Nephron progenitor cell (in vitro differentiated cells): Measurements from ENCODE around the gene ACP6.

Experiments
- DNase-seq: peaks from one replicate; pipeline ENCODE4 v3.0.0; 2021
- H3K27ac Mint-ChIP-seq: 2 replicates; pipeline ENCODE4 v1.8.0; 2021; ENCODE audit warnings: mild to moderate bottlenecking, moderate library complexity, mixed read lengths
- H3K27me3 Mint-ChIP-seq: 2 replicates; pipeline ENCODE4 v1.8.0; 2021; ENCODE audit warnings: mild to moderate bottlenecking, low read depth, mixed read lengths; ENCODE audit not compliant: poor library complexity
- H3K36me3 Mint-ChIP-seq: 2 replicates; pipeline ENCODE4 v1.8.0; 2021; ENCODE audit warnings: low read depth, mixed read lengths
- H3K4me1 Mint-ChIP-seq: 2 replicates; pipeline ENCODE4 v1.8.0; 2021; ENCODE audit warnings: mixed read lengths
- H3K4me3 Mint-ChIP-seq: 2 replicates; pipeline ENCODE4 v1.8.0; 2021; ENCODE audit warnings: mild to moderate bottlenecking, moderate library complexity, mixed read lengths
- H3K9me3 Mint-ChIP-seq: 2 replicates; pipeline ENCODE4 v1.8.0; 2021; ENCODE audit warnings: mild to moderate bottlenecking, moderate library complexity, mixed read lengths
- TF ChIP-seq, protein P1 (sequence below): fragments of 200-600 bp; sonication (generic); IDR thresholded peaks from 2 replicates; pipeline ENCODE4 v1.5.0; 2021; ENCODE audit warnings: antibody characterized with exemption

ACP6 gene

GRCh38 chr1:147628441-147628840, 41.9 kb downstream of the ACP6 start:
- Mint-ChIP-seq H3K36me3 (peaks cover 52% of the 10 kb centered on the region), H3K4me1 (peaks cover 50% of the 10 kb centered on the region), H3K4me3 (no peak overlapping the region), H3K27ac (peak overlapping the region; percentile 47), H3K9me3 (no peaks in the 10 kb centered on the region), H3K27me3 (no peaks in the 10 kb centered on the region)
- no peak for DNase-seq
- TF ChIP-seq, protein P1, sequence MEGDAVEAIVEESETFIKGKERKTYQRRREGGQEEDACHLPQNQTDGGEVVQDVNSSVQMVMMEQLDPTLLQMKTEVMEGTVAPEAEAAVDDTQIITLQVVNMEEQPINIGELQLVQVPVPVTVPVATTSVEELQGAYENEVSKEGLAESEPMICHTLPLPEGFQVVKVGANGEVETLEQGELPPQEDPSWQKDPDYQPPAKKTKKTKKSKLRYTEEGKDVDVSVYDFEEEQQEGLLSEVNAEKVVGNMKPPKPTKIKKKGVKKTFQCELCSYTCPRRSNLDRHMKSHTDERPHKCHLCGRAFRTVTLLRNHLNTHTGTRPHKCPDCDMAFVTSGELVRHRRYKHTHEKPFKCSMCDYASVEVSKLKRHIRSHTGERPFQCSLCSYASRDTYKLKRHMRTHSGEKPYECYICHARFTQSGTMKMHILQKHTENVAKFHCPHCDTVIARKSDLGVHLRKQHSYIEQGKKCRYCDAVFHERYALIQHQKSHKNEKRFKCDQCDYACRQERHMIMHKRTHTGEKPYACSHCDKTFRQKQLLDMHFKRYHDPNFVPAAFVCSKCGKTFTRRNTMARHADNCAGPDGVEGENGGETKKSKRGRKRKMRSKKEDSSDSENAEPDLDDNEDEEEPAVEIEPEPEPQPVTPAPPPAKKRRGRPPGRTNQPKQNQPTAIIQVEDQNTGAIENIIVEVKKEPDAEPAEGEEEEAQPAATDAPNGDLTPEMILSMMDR: no peak

DNA sequence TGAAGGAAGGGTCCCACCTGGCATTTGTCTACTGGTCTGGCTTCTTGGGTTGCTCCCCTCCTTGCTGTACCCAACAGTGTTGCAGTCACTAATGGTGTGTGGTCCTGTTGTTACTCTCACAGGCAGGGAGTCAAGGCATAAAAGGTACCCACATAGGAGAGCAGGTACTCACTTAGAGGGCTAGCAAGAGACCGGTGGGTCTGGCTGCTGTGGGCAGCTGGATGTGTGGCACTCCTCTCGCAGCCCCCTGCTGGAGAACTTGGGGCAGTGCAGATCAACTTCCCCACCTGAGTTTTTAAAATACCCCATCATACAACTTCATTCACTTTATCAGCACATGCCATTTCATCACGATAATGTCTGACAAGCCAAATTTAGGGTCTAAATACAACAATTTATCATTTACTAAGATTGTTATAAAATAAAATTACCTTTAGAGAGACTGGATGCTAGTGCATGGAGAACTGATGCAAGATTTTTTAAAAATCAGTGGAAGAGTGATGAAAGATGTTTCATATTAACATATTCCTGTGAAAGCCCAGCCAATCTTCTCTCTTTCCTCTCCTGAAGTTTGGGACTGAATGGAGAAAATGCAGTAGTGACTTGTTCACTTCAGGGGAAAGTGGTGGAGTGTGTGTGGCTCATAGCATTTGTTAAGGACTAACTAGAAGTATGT, 42.8 kb downstream of the ACP6 start:
- Mint-ChIP-seq H3K27ac (no peak overlapping the region), H3K9me3 (no peaks in the 10 kb centered on the region)
- peak; percentile 51 for DNase-seq

GRCh38 chr1:147626739-147627138, 43.6 kb downstream of the ACP6 start:
- Mint-ChIP-seq H3K9me3 (no peaks in the 10 kb centered on the region), H3K27me3 (no peaks in the 10 kb centered on the region), H3K27ac (no peak overlapping the region), H3K4me1 (peaks cover 46% of the 10 kb centered on the region), H3K4me3 (no peak overlapping the region), H3K36me3 (peaks cover 59% of the 10 kb centered on the region)
- no peak for DNase-seq
- TF ChIP-seq, protein P1: no peak

More for the DNA sequence above, 42.8 kb downstream of the ACP6 start:
- Mint-ChIP-seq H3K36me3 (peaks cover 59% of the 10 kb centered on the region), H3K4me1 (peaks cover 50% of the 10 kb centered on the region), H3K27me3 (no peaks in the 10 kb centered on the region), H3K4me3 (no peak overlapping the region)
- TF ChIP-seq, protein P1: peak; percentile 81

- no peak overlapping the region for H3K27ac Mint-ChIP-seq
- no peak overlapping the region for H3K4me3 Mint-ChIP-seq
- no peaks in the 10 kb centered on the region for H3K9me3 Mint-ChIP-seq
- no peak for DNase-seq
- TF ChIP-seq, protein P1: no peak
- H3K36me3 Mint-ChIP-seq: peaks cover 64% of the 10 kb centered on the region
- peaks cover 42% of the 10 kb centered on the region for H3K4me1 Mint-ChIP-seq
- no peaks in the 10 kb centered on the region for H3K27me3 Mint-ChIP-seq
These were observed 44.0 kb downstream of the ACP6 start for GRCh38 chr1:147626291-147626690.

DNA sequence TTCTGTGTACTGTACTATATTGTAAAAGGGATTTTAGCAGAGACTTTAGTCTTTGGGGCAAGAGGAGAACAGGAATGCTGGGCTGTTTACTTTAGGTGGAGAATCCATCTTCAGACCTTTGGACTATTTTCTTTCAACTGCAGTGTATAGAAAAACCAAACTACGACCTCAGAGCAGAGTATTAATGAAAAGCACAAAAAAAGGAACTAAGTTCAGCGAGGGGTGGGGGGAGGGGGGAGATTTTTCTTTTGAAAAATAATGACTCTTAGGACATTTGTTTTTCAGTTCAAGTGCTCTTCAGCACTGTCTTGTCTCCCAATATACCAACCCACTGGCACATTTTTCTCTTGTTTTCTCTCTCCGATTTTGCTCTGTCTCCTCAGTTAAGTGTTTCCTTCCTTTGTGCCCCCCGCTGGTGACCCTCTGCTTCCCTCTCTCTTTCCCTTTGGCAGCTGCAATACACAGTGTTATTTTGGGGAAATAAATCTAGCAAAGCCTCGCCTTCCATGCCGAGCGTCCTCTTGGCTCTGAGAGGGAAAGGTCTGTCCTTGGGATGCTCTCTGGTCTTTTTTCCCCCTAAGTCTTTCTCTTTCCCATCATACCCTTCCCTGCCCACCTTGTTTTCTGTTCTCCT, 44.8 kb downstream of the ACP6 start:
- peak overlapping the region; percentile 85 for H3K27ac Mint-ChIP-seq
- peaks cover 34% of the 10 kb centered on the region for H3K4me1 Mint-ChIP-seq
- H3K27me3 Mint-ChIP-seq: no peaks in the 10 kb centered on the region
- no peaks in the 10 kb centered on the region for H3K9me3 Mint-ChIP-seq
- H3K4me3 Mint-ChIP-seq: no peak overlapping the region
- no peak for DNase-seq
- H3K36me3 Mint-ChIP-seq: peaks cover 72% of the 10 kb centered on the region
- TF ChIP-seq, protein P1: no peak

- H3K4me3 Mint-ChIP-seq: no peak overlapping the region
- TF ChIP-seq, protein P1: no peak
- no peak overlapping the region for H3K27ac Mint-ChIP-seq
- no peak for DNase-seq
- H3K4me1 Mint-ChIP-seq: peaks cover 24% of the 10 kb centered on the region
- H3K27me3 Mint-ChIP-seq: no peaks in the 10 kb centered on the region
- peaks cover 80% of the 10 kb centered on the region for H3K36me3 Mint-ChIP-seq
- no peaks in the 10 kb centered on the region for H3K9me3 Mint-ChIP-seq
These were observed 45.8 kb downstream of the ACP6 start for GRCh38 chr1:147624529-147624928.
